Hindlimb muscle (tissue), 1 donor: ENCODE data around the gene ZBTB7C. TPM values are rescaled to one million over a fixed set of nuclear protein-coding genes. Genes with fewer than 3 reads are reported as not detected.

Experiments used
- DNase-seq: peaks from one replicate; pipeline ENCODE4 v3.0.0-alpha.2; 2013
- polyA plus RNA-seq: library from polyadenylated mRNA; unstranded; fragments of 120-200 nt; gene quantifications from one replicate; pipeline ENCODE4 v1.2.1, GENCODE V29; 2013; ENCODE audit not compliant: insufficient read length

ZBTB7C gene
- polyA plus RNA-seq, 1 donor: 5.8 TPM

DNA sequence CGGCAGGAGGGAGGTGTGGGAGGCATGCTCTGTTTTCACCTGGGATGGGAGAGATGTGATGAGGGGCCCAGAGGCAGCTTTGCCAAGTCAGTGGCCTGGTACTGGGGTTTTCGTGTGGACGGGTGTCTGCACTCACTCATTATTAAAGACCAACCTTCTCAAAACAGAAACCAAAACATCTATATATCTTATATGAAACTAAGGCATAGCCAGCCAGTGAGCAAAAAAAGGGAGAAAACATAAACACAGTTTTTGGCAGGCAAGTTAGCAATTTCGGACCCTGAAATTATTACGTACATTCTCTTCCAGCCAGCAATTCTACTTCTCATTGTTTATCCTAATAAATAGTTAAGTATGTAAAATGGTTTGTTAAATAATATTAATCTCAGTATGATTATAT is 297.6 kb downstream of the ZBTB7C start:
- DNase-seq: no peak

DNA sequence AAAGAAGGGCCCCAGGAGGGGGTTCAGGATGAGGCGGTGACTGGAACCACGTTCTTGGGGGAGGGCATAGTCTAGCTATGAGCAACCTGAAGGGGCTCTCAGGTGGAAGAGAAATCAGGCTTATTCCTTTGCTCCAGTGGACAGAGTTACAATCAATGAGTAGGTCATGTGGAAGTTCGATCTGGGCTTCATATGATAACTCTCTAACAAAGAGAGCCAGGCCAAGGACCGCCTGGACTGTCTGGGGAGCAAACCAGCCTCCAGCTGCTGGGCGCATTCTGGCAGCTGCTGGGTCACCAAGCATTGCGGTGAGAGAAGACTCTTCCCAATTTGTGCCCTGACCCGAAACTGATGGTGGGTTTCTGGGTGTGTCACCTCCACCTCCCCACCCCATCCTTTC is 298.4 kb downstream of the ZBTB7C start:
- DNase-seq: no peak

DNA sequence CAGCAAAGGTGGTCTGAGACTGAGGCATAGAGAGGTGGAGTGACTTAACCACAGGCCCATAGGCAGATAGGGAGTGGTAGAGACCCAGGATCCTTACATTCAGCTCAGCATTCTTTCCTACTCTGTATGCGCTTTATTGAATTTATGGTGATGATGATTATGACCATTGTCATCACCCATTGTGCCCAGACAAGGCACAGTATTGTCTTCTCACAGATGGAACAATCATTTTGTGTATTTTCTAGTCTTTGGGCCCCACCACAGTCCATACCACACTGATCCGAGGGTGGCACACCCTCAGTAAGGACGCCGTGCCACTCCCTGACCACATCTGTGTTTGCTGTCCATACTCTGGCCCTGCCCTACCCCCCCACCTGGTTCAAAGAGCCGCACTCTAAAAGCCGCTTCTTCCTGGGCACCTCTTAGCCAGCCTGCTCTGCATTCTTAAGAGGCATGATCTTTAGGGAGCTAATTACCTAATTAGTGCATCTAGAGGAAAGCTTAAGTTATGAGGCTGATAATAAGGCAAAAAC is 299.2 kb downstream of the ZBTB7C start:
- no peak for DNase-seq

DNA sequence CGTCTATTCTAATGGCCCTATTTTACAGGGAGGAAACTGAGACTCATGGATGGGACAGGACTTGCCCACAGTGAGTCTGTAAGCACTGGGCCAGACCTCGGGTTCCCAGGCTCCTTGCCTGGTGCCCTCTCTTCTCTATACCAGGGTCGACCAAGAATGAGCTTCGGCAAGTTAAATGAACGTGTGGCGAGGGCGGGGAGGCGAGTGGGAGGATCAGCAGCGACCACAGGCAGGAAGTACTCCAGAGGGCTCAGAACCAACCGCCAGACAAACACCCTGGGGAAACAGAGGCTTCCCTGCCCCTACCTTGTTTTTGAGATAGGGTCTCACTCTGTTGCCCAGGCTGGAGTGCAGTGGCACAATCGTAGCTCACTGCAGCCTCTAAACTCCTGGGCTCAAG is 301.0 kb downstream of the ZBTB7C start:
- DNase-seq: no peak

DNA sequence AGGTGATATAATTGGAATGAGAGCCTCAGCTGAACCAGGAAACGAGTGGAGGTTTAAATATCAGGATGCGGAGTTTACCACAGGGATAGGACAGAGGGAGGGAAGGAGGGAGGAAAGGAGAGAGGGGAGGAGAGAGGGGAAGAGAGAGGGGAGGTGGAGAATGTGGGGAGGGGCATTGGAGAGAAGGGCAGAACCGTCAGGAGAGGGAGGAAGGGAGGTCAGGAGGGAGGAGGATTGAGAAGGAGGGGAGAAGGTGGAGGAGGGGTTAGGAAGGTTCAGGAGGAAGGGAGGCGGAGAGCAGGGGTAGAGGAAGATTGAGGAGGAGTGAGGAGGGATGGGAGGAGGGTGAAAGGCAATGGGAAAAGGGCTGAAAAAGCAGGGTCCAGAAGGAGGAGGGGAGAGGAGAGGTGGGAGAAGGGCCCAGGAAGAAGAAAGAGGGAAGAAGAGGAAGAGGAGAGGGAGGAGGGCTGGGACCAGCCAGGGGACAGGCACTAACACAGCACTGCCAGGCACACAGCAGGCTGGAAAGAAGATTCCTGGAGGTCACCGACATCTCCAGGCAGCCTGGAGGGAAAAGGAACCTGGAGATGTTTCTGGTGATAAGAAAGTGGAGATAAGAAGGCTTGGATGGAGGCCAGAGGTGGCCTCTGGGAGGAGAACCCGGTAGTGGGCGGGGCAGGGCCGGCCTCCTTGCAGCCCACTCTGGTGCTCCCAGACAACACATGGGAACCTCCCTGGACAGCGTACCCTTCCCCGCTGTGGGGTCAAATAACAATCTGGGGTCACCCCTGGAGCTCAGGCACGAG is 302.0 kb downstream of the ZBTB7C start:
- no peak for DNase-seq

DNA sequence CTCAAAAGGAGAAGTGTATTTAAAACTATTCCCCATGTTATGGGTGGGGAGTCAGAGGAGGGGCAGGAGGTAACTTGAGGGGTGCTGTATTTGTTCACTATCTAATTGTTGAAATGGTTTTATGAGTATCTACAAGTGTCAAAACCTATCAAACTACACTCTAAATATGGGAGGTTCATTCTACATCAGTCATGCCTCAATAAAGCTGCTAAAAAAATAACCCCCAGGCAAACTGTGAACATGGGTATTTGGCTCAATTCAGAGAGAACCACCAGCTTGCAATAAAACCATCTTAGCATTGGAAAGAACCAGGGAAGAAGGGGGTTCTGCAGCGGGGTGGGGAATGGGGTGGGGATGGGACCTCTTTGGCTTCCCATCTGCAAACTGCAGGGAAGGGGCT is 302.7 kb downstream of the ZBTB7C start:
- DNase-seq: no peak

DNA sequence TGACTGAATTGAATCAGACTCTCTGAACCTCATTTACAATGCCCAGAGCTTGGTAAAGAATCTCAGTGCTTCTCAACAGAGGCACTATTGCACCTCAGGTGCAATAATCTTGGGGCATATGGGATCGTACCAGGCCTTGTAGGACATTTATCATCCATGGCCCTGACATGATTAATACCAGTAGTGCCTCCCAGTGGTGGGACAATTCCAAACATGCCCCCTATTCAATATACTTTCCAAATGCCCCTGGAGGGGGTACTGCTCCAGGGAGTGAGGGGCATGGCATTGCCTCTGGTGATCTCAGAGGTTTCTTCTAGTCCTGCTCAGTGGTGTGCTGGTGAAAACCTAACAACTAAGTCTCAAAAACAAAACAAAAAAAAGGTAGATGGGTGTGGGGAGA is 303.9 kb downstream of the ZBTB7C start:
- DNase-seq: no peak

DNA sequence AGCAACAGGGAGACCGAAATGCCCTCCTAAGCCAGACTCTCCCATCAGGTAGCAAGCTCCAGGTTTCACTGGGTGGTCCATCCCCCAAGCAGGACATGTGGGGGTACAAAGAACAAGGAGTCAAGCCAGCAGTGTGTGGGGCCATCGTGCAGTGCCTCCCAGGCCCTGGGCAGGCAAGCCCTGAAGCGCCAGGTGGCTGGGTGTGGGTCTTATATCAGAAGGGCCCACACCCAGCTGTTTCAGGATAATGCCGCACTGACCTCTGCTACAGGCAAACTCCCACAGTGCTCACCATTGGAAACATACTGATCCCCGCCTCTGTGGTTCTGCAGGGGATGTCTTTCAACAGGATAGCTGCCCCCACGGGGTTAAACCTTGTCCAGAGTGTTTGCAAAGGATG is 304.5 kb downstream of the ZBTB7C start:
- no peak for DNase-seq

DNA sequence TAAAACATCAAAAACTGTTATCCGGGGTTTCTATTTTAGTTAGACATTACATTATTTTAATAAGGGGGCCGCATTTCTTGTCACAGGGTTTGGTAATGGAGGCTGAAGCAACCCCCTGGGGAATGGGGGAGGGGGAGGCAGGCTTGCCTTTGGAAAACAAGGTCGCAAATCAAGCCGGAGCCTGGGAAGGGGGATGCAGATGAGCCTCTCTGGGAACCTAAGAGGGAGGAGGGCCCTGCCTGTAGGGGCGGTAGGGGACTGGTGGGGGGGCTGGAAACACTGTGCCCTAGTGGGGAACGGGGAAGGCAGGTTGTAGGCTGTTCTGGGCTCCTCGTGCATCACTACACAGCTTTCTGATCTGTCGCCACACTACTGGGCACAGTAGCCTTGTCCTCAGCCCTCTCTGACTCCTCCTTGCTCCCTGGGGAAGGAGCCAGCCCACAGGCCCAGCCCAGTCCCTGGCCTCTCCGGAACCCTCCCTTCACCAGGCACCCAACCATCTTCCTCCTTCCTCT is 308.5 kb downstream of the ZBTB7C start:
- no peak for DNase-seq

DNA sequence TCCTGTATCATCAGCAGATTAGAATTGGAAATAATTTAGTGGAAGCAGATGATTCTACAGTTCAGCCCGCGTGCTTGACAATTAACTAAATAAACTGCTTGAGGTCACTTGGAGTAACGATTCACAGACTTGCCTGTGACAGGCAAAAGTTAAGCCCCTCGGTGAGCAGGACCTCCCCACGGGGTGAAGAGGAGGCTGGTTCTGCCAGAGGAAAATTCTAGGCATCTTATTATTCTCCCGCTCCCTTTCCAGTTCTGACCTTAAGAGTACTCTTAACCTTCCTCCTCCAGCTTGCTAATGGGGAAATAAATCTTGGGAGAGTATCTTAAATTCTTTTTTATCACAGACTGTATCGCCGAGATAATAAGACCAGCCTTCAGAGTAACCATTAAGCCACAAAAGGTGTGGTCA is 309.0 kb downstream of the ZBTB7C start:
- DNase-seq: no peak

DNA sequence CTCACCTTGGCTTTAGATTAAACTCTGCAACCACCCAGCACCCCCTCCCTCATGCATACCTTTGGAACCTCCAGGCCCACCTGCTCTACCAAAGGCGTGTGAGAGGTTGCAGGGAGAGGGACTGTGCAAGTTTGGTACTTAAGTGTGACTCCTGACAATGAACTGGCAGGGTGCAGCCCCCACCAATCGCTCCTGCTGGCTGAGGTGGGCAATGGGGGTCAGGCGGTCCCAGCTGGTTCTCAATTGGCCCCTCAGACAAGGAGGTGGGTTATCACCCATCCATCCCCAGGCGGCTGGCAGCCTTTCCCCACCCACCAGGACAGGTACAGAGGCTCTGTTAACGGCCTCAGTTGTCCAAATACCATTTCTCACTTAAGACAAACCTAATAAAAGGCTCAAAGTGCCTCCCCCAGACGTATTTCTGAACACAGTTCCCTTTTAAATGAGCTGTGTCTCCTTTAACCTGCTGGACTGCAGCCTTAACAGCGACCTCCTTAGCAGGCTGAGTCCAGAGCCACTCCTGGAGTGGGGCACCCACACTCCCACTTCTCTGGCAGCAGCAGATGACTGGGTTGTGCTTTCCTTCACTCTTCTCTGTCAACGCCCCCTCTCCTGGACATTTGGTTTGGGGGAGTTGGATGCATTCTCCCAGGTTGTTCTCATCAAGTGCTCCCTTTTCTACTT is 309.6 kb downstream of the ZBTB7C start:
- DNase-seq: no peak

DNA sequence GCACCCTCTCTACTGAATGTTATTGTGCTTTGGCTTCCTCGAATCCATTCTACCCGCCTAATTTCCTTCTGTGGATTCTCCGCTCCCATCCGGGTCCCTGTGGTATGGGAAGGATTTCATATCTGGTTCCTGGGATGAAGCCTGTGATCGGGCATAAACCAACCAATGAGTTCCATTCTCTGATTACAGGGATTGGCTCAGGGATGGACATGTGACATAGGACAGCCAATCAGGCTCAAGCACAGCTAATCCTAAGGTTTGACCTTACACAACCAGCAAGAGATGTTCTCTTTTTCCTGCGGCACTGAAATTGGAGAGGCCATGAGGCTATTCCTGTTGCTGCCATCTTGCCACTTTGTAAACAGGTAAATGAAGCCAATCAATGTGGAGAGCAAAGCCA is 310.6 kb downstream of the ZBTB7C start:
- no peak for DNase-seq

DNA sequence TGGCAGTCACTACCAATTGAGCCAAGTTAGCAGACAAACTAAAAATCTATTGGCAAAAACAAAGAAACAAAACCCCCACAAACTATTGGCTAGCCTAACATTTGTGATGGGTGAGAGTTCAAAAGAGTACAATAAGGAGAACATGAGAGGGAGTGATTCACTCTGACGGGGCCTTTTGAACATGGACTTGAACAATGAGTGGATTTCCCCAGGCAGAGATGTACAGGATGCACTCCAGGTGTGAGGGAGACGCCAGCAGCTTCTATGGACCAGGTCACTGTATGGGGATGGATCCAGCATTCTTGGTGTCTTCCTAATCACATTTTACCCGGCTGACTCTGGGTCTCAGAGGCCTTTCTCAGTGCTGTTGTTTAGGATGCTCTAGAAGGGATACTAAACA is 311.2 kb downstream of the ZBTB7C start:
- DNase-seq: no peak

DNA sequence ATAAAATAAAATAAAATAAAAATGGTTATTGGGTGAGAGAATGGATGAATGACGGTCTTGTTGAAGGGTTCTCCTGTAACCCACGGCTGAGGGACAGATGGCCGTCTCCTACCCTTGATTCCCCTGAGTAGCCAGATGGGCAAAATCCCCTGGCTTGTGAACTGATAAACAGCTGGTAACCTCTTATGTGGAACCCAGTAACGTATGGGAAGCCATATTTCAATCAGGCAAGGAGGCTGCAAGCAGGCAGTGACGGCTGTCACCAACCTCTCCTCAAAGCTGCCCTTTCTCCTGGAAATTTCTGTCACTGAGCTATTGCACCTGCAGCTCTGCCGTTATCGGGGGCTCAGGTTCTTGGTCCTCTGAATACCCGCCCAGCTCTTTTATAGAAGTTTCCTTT is 313.5 kb downstream of the ZBTB7C start:
- DNase-seq: no peak

DNA sequence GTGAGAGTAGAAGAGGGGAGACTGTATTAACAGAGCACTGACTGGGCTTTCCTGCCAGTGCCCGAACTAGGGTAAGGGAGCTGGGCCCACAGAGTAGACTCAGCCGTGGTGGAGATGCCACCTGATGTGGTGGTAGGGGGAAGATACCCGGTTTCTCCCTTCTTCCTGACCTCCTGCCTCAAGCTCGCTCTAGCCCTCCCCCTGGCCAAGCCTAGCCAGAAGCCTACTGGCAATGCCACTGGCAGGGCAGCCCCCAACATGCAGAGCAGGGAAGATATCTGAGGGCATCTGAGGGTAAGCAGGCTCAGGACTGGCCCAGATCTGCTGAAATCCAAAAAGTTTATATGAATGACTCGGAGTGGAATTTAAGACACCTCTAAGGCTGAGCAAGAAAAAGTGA is 316.1 kb downstream of the ZBTB7C start:
- DNase-seq: no peak

DNA sequence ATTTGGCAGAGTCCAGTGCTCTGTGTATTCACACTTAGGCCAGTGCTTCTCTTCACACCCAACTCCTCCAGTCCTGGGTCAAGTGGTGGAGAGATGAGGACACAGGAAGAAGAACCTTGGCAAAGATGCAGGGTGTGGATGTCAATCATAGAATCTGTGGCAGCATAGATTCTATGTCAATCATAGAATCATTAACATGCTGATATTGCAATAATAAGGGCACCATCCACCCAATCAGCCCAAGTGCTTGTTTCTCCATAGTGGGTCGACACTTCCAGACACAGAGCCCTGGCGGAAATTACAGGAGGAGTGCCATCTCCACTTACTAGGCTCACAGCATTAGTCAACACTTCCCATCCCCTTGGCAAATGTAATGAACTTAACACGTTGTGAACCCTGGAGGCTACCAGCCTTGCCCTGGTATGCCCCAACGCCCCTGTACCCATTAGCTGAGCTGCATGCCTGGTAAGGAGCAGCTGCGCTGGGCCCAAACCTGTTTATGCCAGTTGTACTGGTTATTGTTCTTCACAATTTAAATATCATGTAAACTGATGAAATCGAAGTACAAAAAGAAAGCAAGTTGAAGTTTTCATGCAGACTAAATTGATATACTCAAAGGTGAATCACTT is 317.2 kb downstream of the ZBTB7C start:
- no peak for DNase-seq

DNA sequence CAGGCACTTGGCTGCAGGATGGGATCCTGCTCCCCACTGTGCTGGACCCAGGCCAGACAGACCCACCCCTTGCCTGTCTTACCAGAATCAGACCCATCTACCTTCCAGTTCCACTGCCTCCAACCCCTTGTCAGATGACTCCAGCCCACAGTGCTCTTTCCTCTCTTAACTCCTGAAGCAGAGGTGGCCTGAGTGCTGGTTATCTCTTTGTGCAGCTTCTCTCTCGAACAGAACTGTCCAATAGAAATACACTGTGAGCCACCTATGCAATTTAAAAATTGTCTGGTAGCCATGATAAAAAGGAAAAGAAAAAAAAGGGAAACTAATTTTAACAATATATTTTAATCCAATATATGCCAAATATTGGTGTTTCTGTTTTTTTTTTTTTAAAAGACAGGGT is 318.5 kb downstream of the ZBTB7C start:
- DNase-seq: no peak

DNA sequence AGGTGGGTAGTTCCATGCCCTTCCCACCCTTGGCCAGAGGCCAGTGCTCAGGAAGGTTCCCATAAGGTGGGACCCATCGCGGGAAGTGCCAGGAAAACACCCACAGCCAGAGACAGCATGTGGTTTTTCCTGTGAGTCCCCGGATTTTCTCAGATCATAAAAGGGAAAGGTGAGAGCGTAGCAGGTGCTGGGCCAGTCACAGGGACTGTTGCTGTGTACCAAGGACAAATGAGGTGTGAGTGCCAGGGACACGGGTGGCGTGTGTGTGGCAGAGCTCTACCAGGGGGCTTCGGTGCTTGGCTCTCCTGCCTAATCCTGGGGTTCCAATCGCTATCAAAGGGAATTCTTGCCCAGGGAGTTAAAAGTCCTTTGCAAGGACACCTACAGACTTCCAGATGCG is 319.2 kb downstream of the ZBTB7C start:
- no peak for DNase-seq

DNA sequence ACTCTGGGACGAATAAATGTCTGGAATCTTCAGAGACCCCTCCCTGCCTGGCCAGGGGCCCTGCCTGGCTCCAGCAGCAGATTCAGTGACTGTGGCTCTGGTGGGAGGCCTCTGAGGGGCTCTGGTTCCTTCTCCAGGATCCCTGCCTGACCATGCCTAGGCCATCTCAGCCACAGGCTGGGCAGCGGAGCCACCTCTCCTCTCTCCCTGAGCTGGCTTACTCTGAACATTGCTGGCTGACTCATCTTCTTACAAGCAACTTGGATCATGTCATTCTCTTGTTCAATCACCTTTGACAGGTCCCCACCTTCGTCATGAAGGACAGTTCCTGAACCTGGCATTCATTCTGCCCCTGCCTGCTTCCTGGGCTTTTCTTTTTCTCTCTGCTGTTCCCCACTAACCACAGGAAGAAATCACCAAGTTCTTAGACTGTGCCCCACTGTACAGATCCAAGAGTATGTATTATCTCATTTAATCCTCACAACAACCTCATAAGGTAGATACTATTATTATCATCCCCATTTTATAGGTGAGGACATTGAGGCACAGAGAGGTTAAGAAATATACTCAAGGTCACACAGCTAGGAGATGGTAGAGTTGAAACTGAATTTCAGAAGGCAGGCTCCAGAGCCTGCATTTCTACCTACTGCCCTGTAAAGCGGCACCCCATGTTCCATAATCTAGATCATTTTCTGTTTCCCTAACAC is 323.2 kb downstream of the ZBTB7C start:
- DNase-seq: no peak

DNA sequence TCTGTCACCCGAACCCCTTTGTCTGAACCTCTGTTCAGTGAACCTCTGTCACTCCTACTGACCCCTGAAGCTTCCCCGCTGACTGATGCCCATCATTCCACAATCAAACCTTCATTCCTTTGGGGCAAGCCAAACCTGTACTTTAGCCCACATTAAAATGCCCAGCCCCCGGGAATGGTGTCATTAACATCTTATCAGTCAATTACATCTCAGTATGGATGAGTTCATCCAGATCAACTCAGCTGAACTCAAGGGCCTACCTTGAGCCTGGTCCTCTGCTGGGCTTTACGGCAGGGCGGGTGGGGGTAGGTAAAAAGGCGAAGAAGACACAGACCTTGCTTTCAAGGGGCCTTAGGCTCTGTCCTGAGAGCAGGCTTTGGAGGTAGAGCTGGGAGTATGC is 324.3 kb downstream of the ZBTB7C start:
- DNase-seq: no peak

DNA sequence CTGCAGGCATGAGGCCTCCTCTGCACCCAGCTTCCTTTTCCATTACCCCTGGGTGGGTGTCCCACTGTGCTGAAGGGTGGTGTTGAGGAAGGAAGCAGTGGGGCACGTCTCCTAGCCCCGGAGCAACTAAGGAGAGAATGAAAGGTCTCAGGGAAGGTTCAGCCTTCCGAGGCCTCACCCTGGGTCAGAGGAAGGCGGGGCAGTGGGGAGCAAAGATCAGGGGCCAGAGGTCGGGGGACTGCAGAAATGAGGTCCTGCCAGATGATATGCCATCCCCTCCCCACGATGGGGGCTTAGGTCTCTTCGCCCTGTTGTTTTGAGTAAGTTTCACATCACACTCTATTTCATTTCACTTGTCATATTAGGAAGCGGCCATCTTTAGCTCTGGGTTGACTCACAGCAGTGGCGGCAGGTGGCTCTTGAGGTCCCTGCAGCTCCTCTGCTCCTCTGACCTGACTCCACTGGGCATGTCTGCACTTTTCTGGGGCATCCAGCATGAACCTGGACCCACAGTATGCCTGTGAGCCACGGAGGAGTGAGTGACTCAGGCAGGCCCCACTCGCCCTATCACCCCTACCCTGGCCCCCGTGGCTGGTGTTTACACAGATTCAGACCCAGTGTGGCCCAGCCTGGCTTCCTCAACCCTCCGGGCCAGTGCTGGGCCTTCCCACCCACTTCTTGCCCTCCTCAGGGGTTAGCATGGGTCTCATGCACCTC is 325.0 kb downstream of the ZBTB7C start:
- DNase-seq: no peak

DNA sequence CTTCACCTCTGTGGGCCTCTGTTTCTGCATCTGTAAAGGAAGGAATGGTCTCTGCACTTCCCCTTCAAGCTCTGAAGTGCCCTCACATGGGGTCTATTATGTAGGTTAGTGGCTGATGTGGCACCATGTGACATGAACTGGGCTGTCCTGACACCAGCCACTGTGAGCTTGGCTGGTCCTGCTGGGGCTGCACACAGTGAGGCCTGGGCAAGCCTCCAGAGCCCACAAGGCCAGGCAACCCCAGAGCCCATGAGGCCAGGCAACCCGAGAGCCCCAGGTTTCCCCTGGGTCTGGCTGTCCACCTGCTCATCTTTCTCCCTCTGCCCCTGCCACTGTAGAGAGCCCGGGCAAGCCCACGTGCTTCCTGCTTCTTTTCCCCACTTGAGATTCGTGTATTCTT is 328.6 kb downstream of the ZBTB7C start:
- no peak for DNase-seq
